ENCODE measurements around the gene PPP1R16B.

DNA sequence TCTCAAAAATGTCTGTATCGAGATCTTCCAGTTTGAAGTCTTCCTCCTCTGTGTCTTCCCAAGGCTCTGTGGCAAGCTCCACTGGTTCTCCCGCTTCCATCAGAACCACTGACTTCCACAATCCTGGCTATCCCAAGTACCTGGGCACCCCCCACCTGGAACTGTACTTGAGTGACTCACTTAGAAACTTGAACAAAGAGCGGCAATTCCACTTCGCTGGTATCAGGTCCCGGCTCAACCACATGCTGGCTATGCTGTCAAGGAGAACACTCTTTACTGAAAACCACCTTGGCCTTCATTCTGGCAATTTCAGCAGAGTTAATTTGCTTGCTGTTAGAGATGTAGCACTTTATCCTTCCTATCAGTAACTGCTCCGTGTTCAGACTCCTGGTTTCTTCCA lies 146.7 kb downstream of the PPP1R16B start:
- TF ChIP-seq, protein P1, sequence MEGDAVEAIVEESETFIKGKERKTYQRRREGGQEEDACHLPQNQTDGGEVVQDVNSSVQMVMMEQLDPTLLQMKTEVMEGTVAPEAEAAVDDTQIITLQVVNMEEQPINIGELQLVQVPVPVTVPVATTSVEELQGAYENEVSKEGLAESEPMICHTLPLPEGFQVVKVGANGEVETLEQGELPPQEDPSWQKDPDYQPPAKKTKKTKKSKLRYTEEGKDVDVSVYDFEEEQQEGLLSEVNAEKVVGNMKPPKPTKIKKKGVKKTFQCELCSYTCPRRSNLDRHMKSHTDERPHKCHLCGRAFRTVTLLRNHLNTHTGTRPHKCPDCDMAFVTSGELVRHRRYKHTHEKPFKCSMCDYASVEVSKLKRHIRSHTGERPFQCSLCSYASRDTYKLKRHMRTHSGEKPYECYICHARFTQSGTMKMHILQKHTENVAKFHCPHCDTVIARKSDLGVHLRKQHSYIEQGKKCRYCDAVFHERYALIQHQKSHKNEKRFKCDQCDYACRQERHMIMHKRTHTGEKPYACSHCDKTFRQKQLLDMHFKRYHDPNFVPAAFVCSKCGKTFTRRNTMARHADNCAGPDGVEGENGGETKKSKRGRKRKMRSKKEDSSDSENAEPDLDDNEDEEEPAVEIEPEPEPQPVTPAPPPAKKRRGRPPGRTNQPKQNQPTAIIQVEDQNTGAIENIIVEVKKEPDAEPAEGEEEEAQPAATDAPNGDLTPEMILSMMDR (IDR thresholded peaks at IDR 0.05) = no peak
- no peak for TF ChIP-seq POLR2A (IDR thresholded peaks at IDR 0.05)

All from vagina (tissue), 2 donors.